GM13976 (cell line): Measurements from ENCODE around the gene BACE2.

Experiments
- DNase-seq: peaks from one replicate; pipeline ENCODE4 v3.0.0; 2012; ENCODE audit warnings: low spot score
- CTCF ChIP-seq: IDR thresholded peaks from 2 replicates; pipeline ENCODE4 v1.5.1; 2012; ENCODE audit warnings: borderline replicate concordance, mild to moderate bottlenecking; ENCODE audit not compliant: insufficient read depth; ENCODE audit errors: extremely low read depth, missing control alignments, control extremely low read depth
- in situ Hi-C: fragments of 300-500 bp; cut with MboI; formaldehyde crosslinking; loops from one replicate; pipeline ENCODE4 v1.12.0; 2022; ENCODE audit warnings: low sequenced_read_pairs, mixed read lengths, inconsistent platforms; ENCODE audit not compliant: unreplicated experiment

The BACE2 gene

GRCh38 chr21:41269535-41269934, 101.6 kb downstream of the BACE2 start:
- DNase-seq, result no peak
- TF ChIP-seq CTCF, result no peak
- in situ Hi-C loops, result no loop called here

- TF ChIP-seq CTCF, result no peak
- in situ Hi-C loops, result loop anchor here (25.0 kb wide), 1 partner anchor 185 kb away; no protein-coding TSS in a partner anchor
Observed at GRCh38 chr21:41277196-41277595, 109.2 kb downstream of the BACE2 start.

GRCh38 chr21:41277846-41278245, 109.9 kb downstream of the BACE2 start:
- TF ChIP-seq CTCF, result no peak
- in situ Hi-C loops, result loop anchor here (25.0 kb wide), 1 partner anchor 184 kb away; no protein-coding TSS in a partner anchor
- no peak for DNase-seq

More at GRCh38 chr21:41277196-41277595, 109.2 kb downstream of the BACE2 start:
- no peak for DNase-seq

- no peak for DNase-seq
- in situ Hi-C loops, result loop anchor here (25.0 kb wide), 1 partner anchor 182 kb away; no protein-coding TSS in a partner anchor
- TF ChIP-seq CTCF, result no peak
Observed at GRCh38 chr21:41280115-41280919, 112.4 kb downstream of the BACE2 start.

GRCh38 chr21:41282412-41282811, 114.5 kb downstream of the BACE2 start:
- in situ Hi-C loops, result loop anchor here (25.0 kb wide), 1 partner anchor 180 kb away; no protein-coding TSS in a partner anchor
- no peak for TF ChIP-seq CTCF
- no peak for DNase-seq

- in situ Hi-C loops, result loop anchor here (25.0 kb wide), 1 partner anchor 179 kb away; no protein-coding TSS in a partner anchor
- peak; percentile 66 for TF ChIP-seq CTCF
- peak; percentile 79 for DNase-seq
Observed at GRCh38 chr21:41283211-41283818, 115.4 kb downstream of the BACE2 start.
